HCT116 (cell line): ENCODE results near the gene HNF4A. TPM values are rescaled to one million over a fixed set of nuclear protein-coding genes. Genes with fewer than 3 reads are reported as not detected.

Experiments
- ATAC-seq: fragments of 200-7000 bp; cut with Tn5 transposase; 2 replicates; pipeline ENCODE4 v1.9.1; 2020; ENCODE audit warnings: mild to moderate bottlenecking, moderate library complexity
- BruUV-seq: library from RNA; stranded (reverse); fragments of 400-500 nt; replicated peaks from 2 replicates; lab custom pipeline; 2021; lab: Mats Ljungman, UMichigan
- CTCF ChIA-PET: fragments of 300-600 bp; sonication (Branson Sonifier 250); formaldehyde crosslinking; loops from one replicate; lab custom pipeline; 2021; ENCODE audit warnings: antibody characterized with exemption; lab: Charles Lee
- POLR2A ChIA-PET: fragments of 300-600, 350-600 bp; sonication (Branson Sonifier 250); formaldehyde crosslinking; loops from one replicate; lab custom pipeline; 2021; ENCODE audit warnings: antibody characterized with exemption; lab: Charles Lee
- RAD21 ChIA-PET, 2 experiments: fragments of 300-600 bp; sonication (Branson Sonifier 250); formaldehyde crosslinking; loops; one replicate each; lab custom pipeline; 2023; ENCODE audit warnings: low total read pairs in 2 of 2; ENCODE audit not compliant: uncharacterized antibody in 2 of 2, unreplicated experiment in 2 of 2, low non-redundant PET in 1 of 2; lab: Charles Lee
- DNase-seq: peaks from one replicate; pipeline ENCODE4 v3.0.0-alpha.2; 2010; ENCODE audit warnings: low read depth, low spot score
- H2AFZ ChIP-seq: fragments of 200-600 bp; shearing (Covaris generic), sonication (generic); 2 replicates; pipeline ENCODE4 v1.6.1; 2017; ENCODE audit warnings: low read depth, mixed run types, mixed read lengths, antibody characterized with exemption, low read length; ENCODE audit not compliant: poor library complexity, severe bottlenecking
- H3K27ac ChIP-seq: 2 replicates; pipeline ENCODE4 v1.5.1; 2012; ENCODE audit warnings: low read depth, low read length
- H3K27me3 ChIP-seq: fragments of 200-600 bp; sonication (generic); 2 replicates; pipeline ENCODE4 v1.6.1; 2016; ENCODE audit warnings: mixed run types, low read length, mixed read lengths; ENCODE audit not compliant: insufficient read depth
- H3K36me3 ChIP-seq, 2 experiments: fragments of 200-500 bp in 1 of 2; fragments of 200-600 bp in 1 of 2; sonication (Bioruptor generic) in 1 of 2; sonication (generic) in 1 of 2; 2 replicates each; pipeline versions ENCODE4 v1.5.1 to v1.6.1; 2014 to 2016; ENCODE audit warnings: low read length in 2 of 2, inconsistent platforms in 1 of 2, mixed read lengths in 1 of 2, mixed run types in 1 of 2; ENCODE audit not compliant: insufficient read depth in 2 of 2, control insufficient read depth in 1 of 2
- H3K4me1 ChIP-seq, 2 experiments: fragments of 200-600 bp in 1 of 2; sonication (generic) in 1 of 2; 2 replicates each; pipeline versions ENCODE4 v1.5.1 to v1.6.1; 2012 to 2017; ENCODE audit warnings: low read length in 2 of 2, inconsistent platforms in 1 of 2, mild to moderate bottlenecking in 1 of 2, mixed read lengths in 1 of 2, mixed run types in 1 of 2, moderate library complexity in 1 of 2; ENCODE audit not compliant: insufficient read depth in 2 of 2, control insufficient read depth in 1 of 2
- H3K4me2 ChIP-seq: fragments of 200-600 bp; sonication (generic); 2 replicates; pipeline ENCODE4 v1.6.1; 2017; ENCODE audit warnings: mixed run types, low read length, mixed read lengths
- H3K4me3 ChIP-seq, 2 experiments: fragments of 200-600 bp in 1 of 2; sonication (generic) in 1 of 2; replicated peaks in 1 of 2; 2 replicates each; pipeline ENCODE4 v1.5.1; 2011 to 2016; ENCODE audit warnings: low read length in 2 of 2, control low read depth in 1 of 2, low read depth in 1 of 2, mild to moderate bottlenecking in 1 of 2, mixed read lengths in 1 of 2, mixed run types in 1 of 2
- H3K79me2 ChIP-seq: fragments of 200-600 bp; sonication (generic); 2 replicates; pipeline ENCODE4 v1.6.1; 2017; ENCODE audit warnings: mild to moderate bottlenecking, mixed run types, low read length, moderate library complexity, mixed read lengths; ENCODE audit not compliant: insufficient read depth
- H3K9ac ChIP-seq: fragments of 200-600 bp; sonication (generic); 2 replicates; pipeline ENCODE4 v1.6.1; 2016; ENCODE audit warnings: low read length, mixed read lengths
- H3K9me2 ChIP-seq: fragments of 200-600 bp; sonication (generic), shearing (Covaris generic); 2 replicates; pipeline ENCODE4 v1.6.1; 2017; ENCODE audit warnings: mixed run types, mild to moderate bottlenecking, moderate library complexity; ENCODE audit not compliant: insufficient read depth
- H3K9me3 ChIP-seq, 2 experiments: fragments of 200-500 bp in 1 of 2; fragments of 200-600 bp in 1 of 2; sonication (Bioruptor generic) in 1 of 2; sonication (generic) in 1 of 2; 2 replicates each; pipeline ENCODE4 v1.6.1; 2014 to 2017; ENCODE audit warnings: low read length in 2 of 2, mixed read lengths in 2 of 2, inconsistent platforms in 1 of 2, low read depth in 1 of 2, mild to moderate bottlenecking in 1 of 2, mixed run types in 1 of 2, moderate library complexity in 1 of 2; ENCODE audit not compliant: control insufficient read depth in 1 of 2, insufficient read depth in 1 of 2
- H4K20me1 ChIP-seq: fragments of 200-600 bp; sonication (generic), shearing (Covaris generic); 2 replicates; pipeline ENCODE4 v1.6.1; 2017; ENCODE audit warnings: mixed run types, mild to moderate bottlenecking, moderate library complexity; ENCODE audit not compliant: insufficient read depth
- CBX3 ChIP-seq: IDR thresholded peaks from 2 replicates; pipeline ENCODE4 v1.6.1; 2012; ENCODE audit warnings: low read depth
- EGR1 ChIP-seq: IDR thresholded peaks from 2 replicates; pipeline ENCODE4 v1.6.1; 2012; ENCODE audit warnings: low read depth
- ELF1 ChIP-seq: IDR thresholded peaks from 2 replicates; pipeline ENCODE4 v1.6.1; 2012; ENCODE audit warnings: low read depth, borderline replicate concordance
- EZH2 ChIP-seq: fragments of 200-600 bp; sonication (generic); IDR thresholded peaks from 2 replicates; pipeline ENCODE4 v1.6.1; 2017; ENCODE audit warnings: antibody characterized with exemption, mixed run types
- EZH2phosphoT487 ChIP-seq: fragments of 200-600 bp; IDR thresholded peaks from 2 replicates; pipeline ENCODE4 v1.6.1; 2018; ENCODE audit warnings: antibody characterized with exemption, borderline replicate concordance
- FOSL1 ChIP-seq: IDR thresholded peaks from 2 replicates; pipeline ENCODE4 v1.6.1; 2012; ENCODE audit warnings: low read depth
- MAX ChIP-seq: IDR thresholded peaks from 2 replicates; pipeline ENCODE4 v1.6.1; 2012
- POLR2A ChIP-seq: IDR thresholded peaks from 2 replicates; pipeline ENCODE4 v1.7.0; 2011; ENCODE audit warnings: borderline replicate concordance; ENCODE audit not compliant: insufficient read depth, insufficient read length; ENCODE audit errors: extremely low read depth
- POLR2AphosphoS5 ChIP-seq: IDR thresholded peaks from 2 replicates; pipeline ENCODE4 v1.6.1; 2011; ENCODE audit warnings: mild to moderate bottlenecking, low read depth, low read length, moderate library complexity
- RAD21 ChIP-seq: IDR thresholded peaks from 2 replicates; pipeline ENCODE4 v1.6.1; 2012; ENCODE audit warnings: low read depth, mild to moderate bottlenecking
- TCF7L2 ChIP-seq: IDR thresholded peaks from 2 replicates; pipeline ENCODE4 v1.7.0; 2011; ENCODE audit warnings: borderline replicate concordance, inconsistent platforms; ENCODE audit not compliant: insufficient read depth, insufficient read length; ENCODE audit errors: extremely low read depth
- YY1 ChIP-seq: IDR thresholded peaks from 2 replicates; pipeline ENCODE4 v1.6.1; 2011; ENCODE audit warnings: low read length, low read depth, moderate library complexity, mild to moderate bottlenecking; ENCODE audit not compliant: insufficient replicate concordance; ENCODE audit errors: extremely low read depth
- ZFX ChIP-seq: fragments of 450-650 bp; IDR thresholded peaks from 2 replicates; pipeline ENCODE4 v1.6.1; 2017
- ZNF274 ChIP-seq: fragments of 200-500 bp; sonication (Bioruptor generic); IDR thresholded peaks from 2 replicates; pipeline ENCODE4 v1.6.1; 2014; ENCODE audit warnings: mild to moderate bottlenecking, low read depth, low read length, inconsistent platforms
- intact Hi-C: fragments of 100-400 bp; cut with micrococcal nuclease; formaldehyde crosslinking; loops from 2 replicates; pipeline ENCODE4 v1.10.0; 2022
- total RNA-seq: library from RNA; stranded (reverse); gene quantifications from one replicate; pipeline ENCODE4 v1.2.1, GENCODE V29; 2021; ENCODE audit not compliant: unreplicated experiment
- TF ChIP-seq, protein P1 (sequence below), 3 experiments: fragments of 200-600 bp in 1 of 3; sonication (generic) in 1 of 3; IDR thresholded peaks in 2 of 3; conservative IDR thresholded peaks in 1 of 3; 2 replicates each; pipeline ENCODE4 v1.5.1; 2012 to 2017; ENCODE audit warnings: low read depth in 2 of 3, low read length in 2 of 3, antibody characterized with exemption in 1 of 3, borderline replicate concordance in 1 of 3, control low read depth in 1 of 3, mild to moderate bottlenecking in 1 of 3, mixed read lengths in 1 of 3, mixed run types in 1 of 3, moderate library complexity in 1 of 3; ENCODE audit not compliant: insufficient read depth in 1 of 3
- TF ChIP-seq, protein P2 (sequence below): IDR thresholded peaks from 2 replicates; pipeline ENCODE4 v1.6.1; 2012; ENCODE audit warnings: low read depth
- TF ChIP-seq, protein P3 (sequence below): IDR thresholded peaks from 2 replicates; pipeline ENCODE4 v1.6.1; 2011; ENCODE audit warnings: mild to moderate bottlenecking, low read length, moderate library complexity; ENCODE audit not compliant: insufficient replicate concordance; ENCODE audit errors: extremely low read depth

Gene HNF4A
- total RNA-seq, 1 experiment from 2014 or later = 7.4 TPM

GRCh38 chr20:44450903-44451450 is 95.5 kb downstream of the HNF4A start (continued):
- TF ChIP-seq POLR2A (no peak), EZH2 (no peak)
- TF ChIP-seq, all 23 proteins: peak for 0

GRCh38 chr20:44454306-44454963 is 98.9 kb downstream of the HNF4A start:
- Histone ChIP-seq H3K27me3 (no peaks in the 10 kb centered on the region), H3K79me2 (no peaks in the 10 kb centered on the region), H2AFZ (no peak overlapping the region), H3K4me2 (no peak overlapping the region), H3K9me3 (no peaks in the 10 kb centered on the region), H3K36me3 (no peaks in the 10 kb centered on the region), H3K4me1 (no peaks in the 10 kb centered on the region), H3K9ac (no peak overlapping the region), H3K27ac (no peak overlapping the region), H3K9me2 (no peaks in the 10 kb centered on the region), H4K20me1 (no peaks in the 10 kb centered on the region), H3K4me3 (no peak overlapping the region)
- DNase-seq (no peak), ATAC-seq (no peak)
- intact Hi-C loops = no loop called here
- POLR2A ChIA-PET = no interaction called here
- no TSS peak for BruUV-seq
- TF ChIP-seq, protein P1, sequence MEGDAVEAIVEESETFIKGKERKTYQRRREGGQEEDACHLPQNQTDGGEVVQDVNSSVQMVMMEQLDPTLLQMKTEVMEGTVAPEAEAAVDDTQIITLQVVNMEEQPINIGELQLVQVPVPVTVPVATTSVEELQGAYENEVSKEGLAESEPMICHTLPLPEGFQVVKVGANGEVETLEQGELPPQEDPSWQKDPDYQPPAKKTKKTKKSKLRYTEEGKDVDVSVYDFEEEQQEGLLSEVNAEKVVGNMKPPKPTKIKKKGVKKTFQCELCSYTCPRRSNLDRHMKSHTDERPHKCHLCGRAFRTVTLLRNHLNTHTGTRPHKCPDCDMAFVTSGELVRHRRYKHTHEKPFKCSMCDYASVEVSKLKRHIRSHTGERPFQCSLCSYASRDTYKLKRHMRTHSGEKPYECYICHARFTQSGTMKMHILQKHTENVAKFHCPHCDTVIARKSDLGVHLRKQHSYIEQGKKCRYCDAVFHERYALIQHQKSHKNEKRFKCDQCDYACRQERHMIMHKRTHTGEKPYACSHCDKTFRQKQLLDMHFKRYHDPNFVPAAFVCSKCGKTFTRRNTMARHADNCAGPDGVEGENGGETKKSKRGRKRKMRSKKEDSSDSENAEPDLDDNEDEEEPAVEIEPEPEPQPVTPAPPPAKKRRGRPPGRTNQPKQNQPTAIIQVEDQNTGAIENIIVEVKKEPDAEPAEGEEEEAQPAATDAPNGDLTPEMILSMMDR (IDR thresholded peaks at IDR 0.05 in 2 of 3, conservative IDR thresholded peaks at IDR 0.05 in 1 of 3; ENCODE audit: borderline replicate concordance in 1 of 3, insufficient read depth in 1 of 3, low read depth in 2 of 3, low read length in 2 of 3) = no peak
- no peak for TF ChIP-seq EZH2phosphoT487
- TF ChIP-seq FOSL1 = no peak
- no peak for TF ChIP-seq MAX
- TF ChIP-seq EGR1 = no peak
- TF ChIP-seq ZNF274 = no peak
- TF ChIP-seq CBX3 = no peak
- TF ChIP-seq YY1 = no peak
- no peak for TF ChIP-seq TCF7L2
- TF ChIP-seq ELF1 = no peak
- no peak for TF ChIP-seq POLR2AphosphoS5
- TF ChIP-seq, protein P2, sequence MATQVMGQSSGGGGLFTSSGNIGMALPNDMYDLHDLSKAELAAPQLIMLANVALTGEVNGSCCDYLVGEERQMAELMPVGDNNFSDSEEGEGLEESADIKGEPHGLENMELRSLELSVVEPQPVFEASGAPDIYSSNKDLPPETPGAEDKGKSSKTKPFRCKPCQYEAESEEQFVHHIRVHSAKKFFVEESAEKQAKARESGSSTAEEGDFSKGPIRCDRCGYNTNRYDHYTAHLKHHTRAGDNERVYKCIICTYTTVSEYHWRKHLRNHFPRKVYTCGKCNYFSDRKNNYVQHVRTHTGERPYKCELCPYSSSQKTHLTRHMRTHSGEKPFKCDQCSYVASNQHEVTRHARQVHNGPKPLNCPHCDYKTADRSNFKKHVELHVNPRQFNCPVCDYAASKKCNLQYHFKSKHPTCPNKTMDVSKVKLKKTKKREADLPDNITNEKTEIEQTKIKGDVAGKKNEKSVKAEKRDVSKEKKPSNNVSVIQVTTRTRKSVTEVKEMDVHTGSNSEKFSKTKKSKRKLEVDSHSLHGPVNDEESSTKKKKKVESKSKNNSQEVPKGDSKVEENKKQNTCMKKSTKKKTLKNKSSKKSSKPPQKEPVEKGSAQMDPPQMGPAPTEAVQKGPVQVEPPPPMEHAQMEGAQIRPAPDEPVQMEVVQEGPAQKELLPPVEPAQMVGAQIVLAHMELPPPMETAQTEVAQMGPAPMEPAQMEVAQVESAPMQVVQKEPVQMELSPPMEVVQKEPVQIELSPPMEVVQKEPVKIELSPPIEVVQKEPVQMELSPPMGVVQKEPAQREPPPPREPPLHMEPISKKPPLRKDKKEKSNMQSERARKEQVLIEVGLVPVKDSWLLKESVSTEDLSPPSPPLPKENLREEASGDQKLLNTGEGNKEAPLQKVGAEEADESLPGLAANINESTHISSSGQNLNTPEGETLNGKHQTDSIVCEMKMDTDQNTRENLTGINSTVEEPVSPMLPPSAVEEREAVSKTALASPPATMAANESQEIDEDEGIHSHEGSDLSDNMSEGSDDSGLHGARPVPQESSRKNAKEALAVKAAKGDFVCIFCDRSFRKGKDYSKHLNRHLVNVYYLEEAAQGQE = no peak
- TF ChIP-seq RAD21 = no peak
- TF ChIP-seq, protein P3, sequence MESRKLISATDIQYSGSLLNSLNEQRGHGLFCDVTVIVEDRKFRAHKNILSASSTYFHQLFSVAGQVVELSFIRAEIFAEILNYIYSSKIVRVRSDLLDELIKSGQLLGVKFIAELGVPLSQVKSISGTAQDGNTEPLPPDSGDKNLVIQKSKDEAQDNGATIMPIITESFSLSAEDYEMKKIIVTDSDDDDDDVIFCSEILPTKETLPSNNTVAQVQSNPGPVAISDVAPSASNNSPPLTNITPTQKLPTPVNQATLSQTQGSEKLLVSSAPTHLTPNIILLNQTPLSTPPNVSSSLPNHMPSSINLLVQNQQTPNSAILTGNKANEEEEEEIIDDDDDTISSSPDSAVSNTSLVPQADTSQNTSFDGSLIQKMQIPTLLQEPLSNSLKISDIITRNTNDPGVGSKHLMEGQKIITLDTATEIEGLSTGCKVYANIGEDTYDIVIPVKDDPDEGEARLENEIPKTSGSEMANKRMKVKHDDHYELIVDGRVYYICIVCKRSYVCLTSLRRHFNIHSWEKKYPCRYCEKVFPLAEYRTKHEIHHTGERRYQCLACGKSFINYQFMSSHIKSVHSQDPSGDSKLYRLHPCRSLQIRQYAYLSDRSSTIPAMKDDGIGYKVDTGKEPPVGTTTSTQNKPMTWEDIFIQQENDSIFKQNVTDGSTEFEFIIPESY = no peak
- no peak for TF ChIP-seq ZFX
- RAD21 ChIA-PET = no interaction called here
- CTCF ChIA-PET = interaction anchor here (1.2 kb wide), 1 partner anchor 16 kb away, joined by 3 read pairs; no protein-coding TSS in a partner anchor
